Activated naive CD8-positive, alpha-beta T cell (primary cell): ENCODE data around the gene USP31.
A peak's percentile ranks its signal among the peaks of the same experiment; 100 is the strongest.
"Not testable (repeated sequence)": the region's sequence is repeated elsewhere in the genome, so short reads cannot be mapped to it uniquely, and the experiment has no call there.

Experiments
- H3K27ac Mint-ChIP-seq: one replicate; pipeline ENCODE4 v1.8.0; 2021; ENCODE audit warnings: mixed read lengths
- H3K27me3 Mint-ChIP-seq: one replicate; pipeline ENCODE4 v1.8.0; 2021; ENCODE audit warnings: mixed read lengths
- H3K36me3 Mint-ChIP-seq: one replicate; pipeline ENCODE4 v1.8.0; 2021; ENCODE audit warnings: mixed read lengths
- H3K4me1 Mint-ChIP-seq: one replicate; pipeline ENCODE4 v1.8.0; 2021; ENCODE audit warnings: low read depth, mixed read lengths
- H3K4me3 Mint-ChIP-seq: one replicate; pipeline ENCODE4 v1.8.0; 2021; ENCODE audit warnings: mild to moderate bottlenecking, mixed read lengths
- H3K9me3 Mint-ChIP-seq: one replicate; pipeline ENCODE4 v1.8.0; 2021; ENCODE audit warnings: low read depth, mixed read lengths

The USP31 gene

DNA sequence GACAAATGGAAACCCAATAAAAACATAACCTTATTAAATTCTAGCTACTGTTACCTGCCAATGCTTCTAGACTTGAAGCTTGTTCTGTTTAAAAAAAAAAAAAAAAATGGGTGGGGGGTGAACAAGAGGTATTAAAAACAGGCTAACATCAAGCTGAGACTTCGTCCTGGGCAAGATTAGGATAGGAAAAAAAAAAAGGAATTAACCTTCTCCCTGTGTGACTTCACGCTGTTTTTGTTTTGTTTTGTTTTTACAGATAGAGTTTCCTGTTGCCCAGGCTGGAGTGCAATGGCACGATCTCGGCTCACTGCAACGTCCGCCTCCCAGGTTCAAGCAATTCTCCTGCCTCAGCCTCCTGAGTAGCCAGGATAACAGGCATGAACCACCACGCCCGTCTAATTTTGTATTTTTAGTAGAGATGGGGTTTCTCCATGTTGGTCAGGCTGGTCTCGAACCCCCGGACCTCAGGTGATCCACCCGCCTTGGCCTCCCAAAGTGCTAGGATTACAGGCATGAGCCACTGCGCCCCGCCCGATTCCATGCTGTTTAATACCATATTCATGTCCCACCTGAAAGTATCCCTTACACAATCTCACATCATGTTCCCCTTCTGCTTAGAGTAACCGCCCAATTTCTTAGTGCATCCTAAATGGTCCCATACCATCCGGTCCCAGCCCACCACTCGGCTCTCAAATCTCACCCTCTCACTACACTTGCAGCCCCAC lies 2.2 kb downstream of the USP31 start:
- Mint-ChIP-seq H3K4me3 (peak overlapping the region; percentile 70), H3K27me3 (no peaks in the 10 kb centered on the region), H3K4me1 (peaks cover 26% of the 10 kb centered on the region), H3K36me3 (peaks cover 6% of the 10 kb centered on the region), H3K9me3 (no peaks in the 10 kb centered on the region), H3K27ac (no peak overlapping the region)

GRCh38 chr16:23145608-23146007 lies 3.6 kb downstream of the USP31 start:
- Mint-ChIP-seq H3K27ac (no peak overlapping the region), H3K4me1 (peaks cover 26% of the 10 kb centered on the region), H3K4me3 (no peak overlapping the region), H3K27me3 (no peaks in the 10 kb centered on the region), H3K9me3 (no peaks in the 10 kb centered on the region), H3K36me3 (peaks cover 6% of the 10 kb centered on the region)

DNA sequence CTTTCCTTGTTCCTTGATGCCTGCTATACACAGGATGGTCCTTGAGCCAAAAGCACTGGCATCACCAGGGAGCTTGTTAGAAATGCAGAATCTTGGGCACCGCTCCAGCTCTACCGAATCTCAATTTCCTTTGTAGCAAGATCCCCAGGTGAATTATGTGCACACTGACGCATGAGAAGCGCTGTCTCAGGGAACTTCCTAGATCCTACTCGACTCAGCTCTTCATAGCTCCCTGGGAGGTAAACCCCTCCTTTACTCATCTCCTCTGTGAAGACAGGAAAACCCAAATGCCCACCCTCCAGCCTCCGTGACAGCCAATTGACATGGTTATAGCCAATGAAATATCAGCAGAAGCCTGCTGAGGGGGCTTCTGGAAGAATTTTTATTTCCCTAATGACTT lies 4.1 kb downstream of the USP31 start:
- no peaks in the 10 kb centered on the region for H3K9me3 Mint-ChIP-seq
- peaks cover 26% of the 10 kb centered on the region for H3K4me1 Mint-ChIP-seq
- no peak overlapping the region for H3K27ac Mint-ChIP-seq
- H3K4me3 Mint-ChIP-seq: no peak overlapping the region
- H3K36me3 Mint-ChIP-seq: peaks cover 6% of the 10 kb centered on the region
- no peaks in the 10 kb centered on the region for H3K27me3 Mint-ChIP-seq

DNA sequence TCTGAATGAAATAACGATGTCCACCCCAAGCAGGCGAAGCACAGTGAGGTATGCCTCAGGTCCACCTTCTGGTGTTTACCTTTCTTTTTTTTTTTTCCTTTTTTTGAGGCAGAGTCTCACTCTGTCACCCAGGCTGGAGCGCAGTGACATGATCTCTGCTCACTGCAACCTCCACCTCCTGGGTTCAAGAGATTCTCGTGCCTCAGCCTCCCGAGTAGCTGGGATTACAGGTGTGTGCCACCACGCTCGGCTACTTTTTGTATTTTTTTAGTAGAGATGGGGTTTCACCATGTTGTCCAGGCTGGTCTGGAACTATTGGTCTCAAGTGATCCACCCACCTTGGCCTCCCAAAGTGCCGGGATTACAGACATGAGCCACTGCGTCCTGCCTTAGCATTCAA lies 4.9 kb downstream of the USP31 start:
- not testable (repeated sequence) for H3K36me3 Mint-ChIP-seq, H3K27me3 Mint-ChIP-seq, H3K27ac Mint-ChIP-seq, H3K9me3 Mint-ChIP-seq, H3K4me3 Mint-ChIP-seq
- H3K4me1 Mint-ChIP-seq: peaks cover 19% of the 10 kb centered on the region

- H3K36me3 Mint-ChIP-seq: peaks cover 6% of the 10 kb centered on the region
These were observed 5.9 kb downstream of the USP31 start for GRCh38 chr16:23143391-23143790.

DNA sequence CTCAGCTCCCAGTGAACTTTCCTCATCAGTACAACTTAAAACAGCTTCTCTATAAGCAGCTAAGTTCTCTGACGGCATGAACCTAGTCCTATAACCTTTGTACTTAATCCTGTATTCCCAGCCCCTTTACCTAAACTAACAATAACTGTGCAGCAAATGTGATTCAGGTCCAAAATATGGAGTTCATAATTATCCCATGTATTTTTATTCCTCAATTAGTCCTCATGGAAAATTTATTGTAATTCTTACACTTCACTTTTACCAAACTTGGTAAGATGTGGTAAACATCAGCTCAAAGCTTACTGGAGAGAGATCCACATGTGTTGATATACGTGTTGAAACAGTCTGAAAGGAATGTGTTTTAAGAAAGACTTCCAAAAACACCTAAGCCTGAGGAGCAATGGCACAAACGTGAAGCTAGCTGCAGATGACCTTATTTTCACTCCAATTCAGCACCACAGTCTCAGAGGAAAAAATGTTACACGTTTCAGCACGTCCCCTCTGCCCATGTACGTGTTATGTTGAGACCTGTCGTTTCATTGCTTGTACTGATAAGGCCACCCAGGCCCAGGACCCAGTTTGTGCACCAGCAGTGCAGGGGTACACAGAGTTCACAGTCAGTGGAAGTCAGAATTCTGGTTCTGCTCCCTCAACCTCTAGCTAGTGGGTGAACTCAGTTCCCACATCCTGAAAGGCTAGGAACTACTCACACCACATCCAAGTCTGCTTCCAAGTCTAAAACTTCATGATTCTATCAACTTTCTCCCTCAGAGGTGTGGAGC lies 7.1 kb downstream of the USP31 start:
- Mint-ChIP-seq H3K9me3 (peaks cover 8% of the 10 kb centered on the region), H3K4me1 (peaks cover 12% of the 10 kb centered on the region), H3K36me3 (peaks cover 13% of the 10 kb centered on the region), H3K27ac (no peak overlapping the region), H3K4me3 (no peak overlapping the region), H3K27me3 (no peaks in the 10 kb centered on the region)

More at GRCh38 chr16:23143391-23143790, 5.9 kb downstream of the USP31 start:
- Mint-ChIP-seq H3K4me1 (peaks cover 19% of the 10 kb centered on the region), H3K4me3 (no peak overlapping the region), H3K9me3 (no peaks in the 10 kb centered on the region), H3K27me3 (no peaks in the 10 kb centered on the region), H3K27ac (no peak overlapping the region)

DNA sequence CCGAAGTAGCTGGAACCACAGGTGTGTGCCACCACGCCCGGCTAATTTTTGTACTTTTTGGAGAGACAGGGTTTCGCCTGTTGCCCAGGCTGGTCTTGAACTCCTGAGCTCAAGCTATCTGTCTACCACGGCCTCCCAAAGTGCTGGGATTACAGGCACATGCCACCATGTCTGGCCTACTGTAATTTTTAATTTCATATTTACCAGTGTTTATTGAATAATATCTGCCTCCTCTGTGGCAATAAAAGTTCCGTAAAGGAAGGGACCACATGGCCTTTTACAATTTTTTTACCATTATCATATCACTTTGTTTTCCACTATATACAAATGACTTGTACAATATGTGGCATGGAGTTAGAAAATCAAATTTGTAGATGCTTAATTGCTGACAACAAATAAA lies 7.8 kb downstream of the USP31 start:
- Mint-ChIP-seq H3K4me1 (peaks cover 9% of the 10 kb centered on the region), H3K9me3 (peaks cover 8% of the 10 kb centered on the region), H3K27me3 (no peaks in the 10 kb centered on the region), H3K36me3 (peaks cover 13% of the 10 kb centered on the region), H3K27ac (no peak overlapping the region), H3K4me3 (no peak overlapping the region)

DNA sequence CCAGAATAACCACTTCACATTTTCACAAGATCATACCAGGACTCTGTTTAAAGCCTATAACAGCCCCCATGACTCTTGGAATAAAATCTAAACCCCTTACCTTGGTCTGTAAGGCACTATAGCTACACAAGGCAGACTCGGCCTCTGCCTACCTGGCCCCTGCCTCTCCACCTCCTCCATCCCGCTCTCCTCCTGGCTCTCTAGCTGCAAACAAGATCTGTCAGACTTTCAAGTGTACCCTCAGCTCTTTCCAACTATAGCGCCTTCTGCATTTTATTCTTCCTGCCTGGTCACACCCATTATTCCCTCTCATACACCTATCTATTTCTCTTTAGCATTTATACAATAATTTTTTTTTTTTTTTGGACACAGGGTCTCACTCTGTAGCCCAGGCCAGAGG lies 8.2 kb downstream of the USP31 start:
- no peak overlapping the region for H3K27ac Mint-ChIP-seq
- peaks cover 9% of the 10 kb centered on the region for H3K4me1 Mint-ChIP-seq
- no peaks in the 10 kb centered on the region for H3K27me3 Mint-ChIP-seq
- H3K36me3 Mint-ChIP-seq: peaks cover 15% of the 10 kb centered on the region
- peaks cover 9% of the 10 kb centered on the region for H3K9me3 Mint-ChIP-seq
- no peak overlapping the region for H3K4me3 Mint-ChIP-seq

GRCh38 chr16:23140107-23140506 lies 9.1 kb downstream of the USP31 start:
- peaks cover 17% of the 10 kb centered on the region for H3K36me3 Mint-ChIP-seq
- peaks cover 14% of the 10 kb centered on the region for H3K9me3 Mint-ChIP-seq
- no peaks in the 10 kb centered on the region for H3K27me3 Mint-ChIP-seq
- no peak overlapping the region for H3K4me3 Mint-ChIP-seq
- peaks cover 6% of the 10 kb centered on the region for H3K4me1 Mint-ChIP-seq
- H3K27ac Mint-ChIP-seq: no peak overlapping the region

DNA sequence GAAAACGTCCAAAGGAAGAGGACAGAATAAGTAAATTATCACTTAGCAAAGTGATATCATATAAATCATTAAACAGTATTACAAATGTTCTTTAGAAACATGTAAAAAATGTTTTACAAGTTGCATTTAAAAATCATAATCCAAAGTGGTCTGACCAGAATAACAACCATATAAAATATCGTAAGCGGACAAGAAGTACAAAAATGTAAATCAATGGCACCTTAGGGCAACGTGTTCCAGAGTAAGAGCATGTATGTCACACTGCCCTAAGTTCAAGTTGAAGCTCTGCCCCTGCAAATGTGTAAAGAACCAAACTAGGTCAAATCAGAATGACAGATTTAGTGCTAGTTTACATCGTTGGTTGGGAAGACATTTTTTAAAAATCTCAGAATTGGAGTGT lies 11.4 kb downstream of the USP31 start:
- H3K9me3 Mint-ChIP-seq: peaks cover 14% of the 10 kb centered on the region
- H3K27me3 Mint-ChIP-seq: no peaks in the 10 kb centered on the region
- no peak overlapping the region for H3K4me3 Mint-ChIP-seq
- peaks cover 4% of the 10 kb centered on the region for H3K4me1 Mint-ChIP-seq
- no peak overlapping the region for H3K27ac Mint-ChIP-seq
- peaks cover 16% of the 10 kb centered on the region for H3K36me3 Mint-ChIP-seq

- Mint-ChIP-seq H3K36me3 (peaks cover 16% of the 10 kb centered on the region), H3K9me3 (peaks cover 14% of the 10 kb centered on the region), H3K4me1 (peaks cover 7% of the 10 kb centered on the region), H3K27ac (no peak overlapping the region), H3K4me3 (no peak overlapping the region), H3K27me3 (no peaks in the 10 kb centered on the region)
These were observed 12.0 kb downstream of the USP31 start for GRCh38 chr16:23137256-23137655.

GRCh38 chr16:23134274-23134673 lies 15.0 kb downstream of the USP31 start:
- Mint-ChIP-seq H3K9me3 (peaks cover 14% of the 10 kb centered on the region), H3K27ac (no peak overlapping the region), H3K27me3 (no peaks in the 10 kb centered on the region), H3K36me3 (peaks cover 16% of the 10 kb centered on the region), H3K4me1 (peaks cover 12% of the 10 kb centered on the region), H3K4me3 (no peak overlapping the region)

- peaks cover 12% of the 10 kb centered on the region for H3K4me1 Mint-ChIP-seq
- peaks cover 12% of the 10 kb centered on the region for H3K9me3 Mint-ChIP-seq
- H3K27ac Mint-ChIP-seq: no peak overlapping the region
- no peak overlapping the region for H3K4me3 Mint-ChIP-seq
- H3K27me3 Mint-ChIP-seq: no peaks in the 10 kb centered on the region
- peaks cover 13% of the 10 kb centered on the region for H3K36me3 Mint-ChIP-seq
These were observed 16.3 kb downstream of the USP31 start for GRCh38 chr16:23132775-23133463.

GRCh38 chr16:23131931-23132621 lies 17.2 kb downstream of the USP31 start:
- H3K27me3 Mint-ChIP-seq: no peaks in the 10 kb centered on the region
- peaks cover 12% of the 10 kb centered on the region for H3K4me1 Mint-ChIP-seq
- H3K4me3 Mint-ChIP-seq: no peak overlapping the region
- no peak overlapping the region for H3K27ac Mint-ChIP-seq
- peaks cover 8% of the 10 kb centered on the region for H3K36me3 Mint-ChIP-seq
- H3K9me3 Mint-ChIP-seq: peaks cover 6% of the 10 kb centered on the region

DNA sequence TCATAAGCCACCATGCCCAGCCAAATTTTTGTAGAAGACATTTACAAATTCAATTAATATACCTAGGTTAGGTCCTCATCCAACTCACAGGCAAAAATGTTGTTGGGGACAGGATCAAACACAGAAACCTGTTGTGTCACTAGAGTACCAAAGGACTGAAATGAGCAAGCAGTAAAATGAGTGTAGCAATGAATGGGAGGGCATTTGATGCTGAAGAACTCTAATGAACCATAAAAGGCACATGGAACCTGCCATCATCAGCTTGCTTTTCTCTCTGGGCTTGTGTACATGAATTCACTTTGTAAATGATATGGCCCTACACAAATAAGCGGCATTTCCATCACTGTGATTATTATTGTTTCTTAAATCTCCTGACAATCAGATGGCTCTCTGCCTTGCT lies 17.8 kb downstream of the USP31 start:
- H3K27me3 Mint-ChIP-seq: no peaks in the 10 kb centered on the region
- no peak overlapping the region for H3K27ac Mint-ChIP-seq
- H3K4me3 Mint-ChIP-seq: no peak overlapping the region
- H3K9me3 Mint-ChIP-seq: peaks cover 6% of the 10 kb centered on the region
- H3K36me3 Mint-ChIP-seq: peaks cover 8% of the 10 kb centered on the region
- H3K4me1 Mint-ChIP-seq: peaks cover 12% of the 10 kb centered on the region
